GM04504 (cell line): ENCODE data around the gene ERICH3.
"Not testable (repeated sequence)": the region's sequence is repeated elsewhere in the genome, so short reads cannot be mapped to it uniquely, and the experiment has no call there.

Experiments
- DNase-seq: peaks from one replicate; pipeline ENCODE4 v3.0.0-alpha.2; 2012; ENCODE audit warnings: low read depth

Gene ERICH3

GRCh38 chr1:74681001-74681400, 7.4 kb upstream of the ERICH3 start:
- no peak for DNase-seq

- DNase-seq = no peak
These were observed 6.2 kb upstream of the ERICH3 start for GRCh38 chr1:74679811-74680210.

GRCh38 chr1:74677926-74678325, 4.3 kb upstream of the ERICH3 start:
- DNase-seq = no peak

GRCh38 chr1:74674278-74675048, 871 bp upstream of the ERICH3 start:
- DNase-seq = no peak

GRCh38 chr1:74670866-74671265, 2.7 kb downstream of the ERICH3 start:
- DNase-seq = not testable (repeated sequence)

- DNase-seq = no peak
These were observed 18.9 kb downstream of the ERICH3 start for GRCh38 chr1:74654708-74655107.

GRCh38 chr1:74652711-74653139, 20.9 kb downstream of the ERICH3 start:
- DNase-seq = peak; percentile 61

GRCh38 chr1:74650561-74650960, 23.0 kb downstream of the ERICH3 start:
- DNase-seq = no peak

GRCh38 chr1:74641876-74642275, 31.7 kb downstream of the ERICH3 start:
- DNase-seq = no peak

GRCh38 chr1:74641161-74641560, 32.4 kb downstream of the ERICH3 start:
- DNase-seq = no peak

- no peak for DNase-seq
These were observed 36.3 kb downstream of the ERICH3 start for GRCh38 chr1:74637296-74637695.

GRCh38 chr1:74629283-74629682, 44.3 kb downstream of the ERICH3 start:
- DNase-seq = no peak

GRCh38 chr1:74623716-74624115, 49.9 kb downstream of the ERICH3 start:
- no peak for DNase-seq

GRCh38 chr1:74620242-74620641, 53.4 kb downstream of the ERICH3 start:
- DNase-seq = no peak

- DNase-seq = no peak
These were observed 54.6 kb downstream of the ERICH3 start for GRCh38 chr1:74618974-74619373.

GRCh38 chr1:74613894-74614293, 59.7 kb downstream of the ERICH3 start:
- DNase-seq = no peak

- DNase-seq = no peak
These were observed 61.7 kb downstream of the ERICH3 start for GRCh38 chr1:74611887-74612286.

GRCh38 chr1:74610961-74611360, 62.6 kb downstream of the ERICH3 start:
- no peak for DNase-seq

GRCh38 chr1:74609810-74610371, 63.7 kb downstream of the ERICH3 start:
- no peak for DNase-seq

- no peak for DNase-seq
These were observed 76.9 kb downstream of the ERICH3 start for GRCh38 chr1:74596717-74597116.

- no peak for DNase-seq
These were observed 79.4 kb downstream of the ERICH3 start for GRCh38 chr1:74593887-74594866.

- no peak for DNase-seq
These were observed 80.8 kb downstream of the ERICH3 start for GRCh38 chr1:74592580-74593355.
